OCI-LY3 (cell line): ENCODE data around the gene ADAMTS1.

Experiments used
- CTCF ChIP-seq: fragments of 200-600, 300-600 bp; sonication (generic); IDR thresholded peaks from 2 replicates; pipeline ENCODE4 v1.5.1; 2014; ENCODE audit warnings: antibody characterized with exemption, low read length, low read depth
- EZH2phosphoT487 ChIP-seq: fragments of 200-600 bp; shearing (Covaris generic); IDR thresholded peaks from 2 replicates; pipeline ENCODE4 v1.6.1; 2018; ENCODE audit warnings: antibody characterized with exemption, mixed run types, low read depth

- no peak for TF ChIP-seq CTCF
- no peak for TF ChIP-seq EZH2phosphoT487
These were observed 43.0 kb upstream of the ADAMTS1 start for GRCh38 chr21:26888256-26888655.
